ENCODE data around the gene SLCO1C1.

GRCh38 chr12:20657496-20657895 is 37.6 kb upstream of the SLCO1C1 start:
- TF ChIP-seq POLR2A (IDR thresholded peaks at IDR 0.05) (no peak), CTCF (IDR thresholded peaks at IDR 0.05) (no peak)
